Tibial artery (tissue), 4 donors: ENCODE results near the gene AACS.

ENCODE experiments used
- DNase-seq, 2 donors: peaks; one replicate each; pipeline ENCODE4 v3.0.0-alpha.2; 2019
- H3K27ac ChIP-seq, 2 donors: fragments of 200-600 bp; sonication (generic) in 1 of 2; 1 replicate in 1 of 2; 2 replicates in 1 of 2; pipeline ENCODE4 v1.5.1; 2018 to 2019; ENCODE audit warnings: mild to moderate bottlenecking in 1 of 2
- H3K27me3 ChIP-seq, 2 donors: fragments of 200-600 bp; sonication (generic) in 1 of 2; one replicate each; pipeline versions ENCODE4 v1.5.1 to v1.6.0; 2016 to 2019
- H3K36me3 ChIP-seq, 3 donors: fragments of 200-600 bp; sonication (generic) in 2 of 3; one replicate each; pipeline ENCODE4 v1.5.1; 2016 to 2019; ENCODE audit warnings: mild to moderate bottlenecking in 2 of 3
- H3K4me1 ChIP-seq, 4 donors: fragments of 200-600 bp; sonication (generic) in 2 of 4; 1 replicate in 3 of 4; 2 replicates in 1 of 4; pipeline ENCODE4 v1.5.1; 2016 to 2019
- H3K4me3 ChIP-seq, 2 donors: fragments of 200-600 bp; sonication (generic) in 1 of 2; 1 replicate in 1 of 2; 2 replicates in 1 of 2; pipeline ENCODE4 v1.5.1; 2018 to 2019; ENCODE audit warnings: mild to moderate bottlenecking in 2 of 2
- H3K9me3 ChIP-seq, 3 donors: fragments of 200-600 bp; sonication (generic) in 1 of 3; one replicate each; pipeline ENCODE4 v1.5.1; 2016 to 2019
- intact Hi-C: fragments of 100-400 bp; cut with DNase I; formaldehyde crosslinking; loops from one replicate; pipeline ENCODE4 v1.15.0; 2023; ENCODE audit warnings: low total_unique reads
- TF ChIP-seq, protein P1 (sequence below), 2 experiments: fragments of 200-600 bp in 1 of 2; fragments of 450-650 bp in 1 of 2; IDR thresholded peaks; one replicate each; pipeline ENCODE4 v1.5.1; 2017 to 2019; ENCODE audit warnings: antibody characterized with exemption in 2 of 2, mild to moderate bottlenecking in 1 of 2, moderate library complexity in 1 of 2

AACS gene

DNA sequence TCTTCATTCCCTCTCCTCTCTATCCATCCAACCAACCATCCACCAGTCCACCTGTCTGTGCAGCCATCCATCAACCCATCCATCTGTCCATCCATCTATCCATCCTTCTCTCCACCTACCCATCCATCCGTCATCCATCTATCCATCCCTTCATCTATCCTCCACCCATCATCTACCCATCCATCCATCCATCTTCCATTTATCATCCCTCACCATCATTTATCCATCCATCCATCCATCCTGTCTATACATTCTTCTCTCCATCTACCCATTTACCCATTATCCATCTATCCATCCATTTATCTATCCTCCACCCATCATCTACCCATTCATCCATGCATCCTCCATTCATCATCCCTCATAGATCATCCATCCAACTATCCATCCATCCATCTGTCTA lies 24.4 kb downstream of the AACS start:
- Histone ChIP-seq H3K4me1 (no peaks in the 10 kb centered on the region), H3K36me3 (peaks cover 18 to 94% (median 61%) of the 10 kb centered on the region in 3 donors), H3K9me3 (no peaks in the 10 kb centered on the region), H3K27ac (no peak overlapping the region), H3K27me3 (no peaks in the 10 kb centered on the region), H3K4me3 (no peak overlapping the region)
- TF ChIP-seq, protein P1, sequence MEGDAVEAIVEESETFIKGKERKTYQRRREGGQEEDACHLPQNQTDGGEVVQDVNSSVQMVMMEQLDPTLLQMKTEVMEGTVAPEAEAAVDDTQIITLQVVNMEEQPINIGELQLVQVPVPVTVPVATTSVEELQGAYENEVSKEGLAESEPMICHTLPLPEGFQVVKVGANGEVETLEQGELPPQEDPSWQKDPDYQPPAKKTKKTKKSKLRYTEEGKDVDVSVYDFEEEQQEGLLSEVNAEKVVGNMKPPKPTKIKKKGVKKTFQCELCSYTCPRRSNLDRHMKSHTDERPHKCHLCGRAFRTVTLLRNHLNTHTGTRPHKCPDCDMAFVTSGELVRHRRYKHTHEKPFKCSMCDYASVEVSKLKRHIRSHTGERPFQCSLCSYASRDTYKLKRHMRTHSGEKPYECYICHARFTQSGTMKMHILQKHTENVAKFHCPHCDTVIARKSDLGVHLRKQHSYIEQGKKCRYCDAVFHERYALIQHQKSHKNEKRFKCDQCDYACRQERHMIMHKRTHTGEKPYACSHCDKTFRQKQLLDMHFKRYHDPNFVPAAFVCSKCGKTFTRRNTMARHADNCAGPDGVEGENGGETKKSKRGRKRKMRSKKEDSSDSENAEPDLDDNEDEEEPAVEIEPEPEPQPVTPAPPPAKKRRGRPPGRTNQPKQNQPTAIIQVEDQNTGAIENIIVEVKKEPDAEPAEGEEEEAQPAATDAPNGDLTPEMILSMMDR (IDR thresholded peaks at IDR 0.05): no peak
- DNase-seq: no peak
- intact Hi-C loops: no loop called here

DNA sequence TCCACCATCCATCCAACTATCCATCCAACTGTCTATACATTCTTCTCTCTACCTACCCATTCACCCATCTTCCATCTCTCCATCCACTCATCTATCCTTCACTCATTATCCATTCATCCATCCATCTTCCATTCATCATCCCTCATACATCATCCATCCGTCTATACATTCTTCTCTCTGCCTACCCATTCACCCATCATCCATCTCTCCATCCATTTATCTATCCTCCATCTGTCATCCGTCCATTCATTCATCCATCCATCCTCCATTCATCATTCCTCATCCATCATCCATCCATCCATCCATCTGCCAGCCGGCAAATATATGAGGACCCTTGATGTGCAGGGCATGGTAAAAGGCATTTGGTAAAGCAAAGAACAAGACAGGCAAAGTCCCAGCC lies 25.2 kb downstream of the AACS start:
- Histone ChIP-seq H3K9me3 (no peaks in the 10 kb centered on the region), H3K27ac (no peak overlapping the region), H3K4me3 (no peak overlapping the region), H3K4me1 (no peaks in the 10 kb centered on the region), H3K36me3 (peaks cover 15 to 94% (median 57%) of the 10 kb centered on the region in 3 donors), H3K27me3 (no peaks in the 10 kb centered on the region)
- TF ChIP-seq, protein P1 (IDR thresholded peaks at IDR 0.05): no peak
- no peak for DNase-seq
- intact Hi-C loops: no loop called here

DNA sequence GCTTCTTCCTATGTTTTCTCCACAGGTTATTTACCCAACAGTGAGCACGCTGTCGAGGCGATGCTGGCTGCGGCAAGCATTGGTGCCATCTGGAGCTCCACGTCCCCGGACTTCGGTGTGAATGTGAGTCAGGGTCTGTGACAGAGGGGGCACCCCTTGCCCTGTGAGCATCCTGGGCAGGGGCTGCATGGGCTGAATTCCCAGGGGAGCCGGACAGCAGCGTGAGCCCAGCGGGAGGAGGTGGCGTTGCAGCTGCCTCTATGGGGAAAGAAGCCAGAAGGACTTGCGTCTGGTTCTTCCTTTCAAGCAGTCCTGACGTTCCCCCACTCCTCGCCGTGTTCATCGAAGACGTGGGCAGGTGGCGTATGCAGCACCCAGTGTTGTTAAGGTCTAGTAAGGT lies 26.2 kb downstream of the AACS start:
- Histone ChIP-seq H3K27me3 (no peaks in the 10 kb centered on the region), H3K27ac (no peak overlapping the region), H3K9me3 (no peaks in the 10 kb centered on the region), H3K36me3 (peaks cover 15 to 96% (median 50%) of the 10 kb centered on the region in 3 donors), H3K4me3 (no peak overlapping the region), H3K4me1 (no peaks in the 10 kb centered on the region)
- TF ChIP-seq, protein P1 (IDR thresholded peaks at IDR 0.05): no peak
- DNase-seq: no peak
- intact Hi-C loops: no loop called here

DNA sequence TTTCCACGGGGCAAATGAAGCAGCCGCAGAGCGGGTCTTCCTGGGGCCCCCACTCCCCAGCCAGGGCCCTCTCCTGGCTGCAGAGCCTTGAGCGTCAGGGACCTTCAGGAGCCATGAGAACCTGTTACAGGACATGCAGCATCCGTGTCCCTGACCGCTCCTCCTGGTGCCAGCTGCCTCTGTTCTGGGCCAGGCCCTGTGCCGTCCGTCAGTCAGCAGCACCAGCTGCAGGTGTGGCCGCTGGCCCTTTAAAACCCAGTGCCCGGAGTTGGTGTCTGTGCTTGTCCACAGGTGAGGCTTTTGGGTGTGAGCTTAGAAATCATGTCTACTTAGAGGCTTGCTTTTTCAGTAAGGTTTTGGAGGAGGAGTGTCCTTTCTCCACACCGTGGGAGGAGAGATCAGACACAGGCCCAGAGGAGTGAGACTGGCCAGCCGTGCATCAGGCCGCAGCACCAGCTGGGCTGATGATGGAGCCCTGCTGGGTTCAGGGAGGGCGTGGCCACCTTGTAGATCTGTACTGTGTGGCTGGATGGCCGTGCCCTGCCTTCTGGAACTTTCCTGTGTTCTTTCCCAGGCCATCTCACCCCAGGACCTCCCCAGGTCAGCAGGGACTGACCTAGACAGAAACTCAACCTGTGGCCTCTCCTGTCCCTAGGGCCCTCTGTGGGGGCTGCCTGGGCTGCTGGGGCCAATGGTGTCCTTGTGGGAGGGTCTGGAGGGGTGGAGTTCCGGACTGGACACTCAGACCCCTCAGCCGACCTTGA lies 27.1 kb downstream of the AACS start:
- Histone ChIP-seq H3K27me3 (no peaks in the 10 kb centered on the region), H3K4me1 (no peaks in the 10 kb centered on the region), H3K27ac (no peak overlapping the region), H3K9me3 (no peaks in the 10 kb centered on the region), H3K36me3 (peaks cover 15 to 87% (median 41%) of the 10 kb centered on the region in 3 donors), H3K4me3 (no peak overlapping the region)
- no peak for DNase-seq
- TF ChIP-seq, protein P1 (IDR thresholded peaks at IDR 0.05): no peak
- intact Hi-C loops: no loop called here

DNA sequence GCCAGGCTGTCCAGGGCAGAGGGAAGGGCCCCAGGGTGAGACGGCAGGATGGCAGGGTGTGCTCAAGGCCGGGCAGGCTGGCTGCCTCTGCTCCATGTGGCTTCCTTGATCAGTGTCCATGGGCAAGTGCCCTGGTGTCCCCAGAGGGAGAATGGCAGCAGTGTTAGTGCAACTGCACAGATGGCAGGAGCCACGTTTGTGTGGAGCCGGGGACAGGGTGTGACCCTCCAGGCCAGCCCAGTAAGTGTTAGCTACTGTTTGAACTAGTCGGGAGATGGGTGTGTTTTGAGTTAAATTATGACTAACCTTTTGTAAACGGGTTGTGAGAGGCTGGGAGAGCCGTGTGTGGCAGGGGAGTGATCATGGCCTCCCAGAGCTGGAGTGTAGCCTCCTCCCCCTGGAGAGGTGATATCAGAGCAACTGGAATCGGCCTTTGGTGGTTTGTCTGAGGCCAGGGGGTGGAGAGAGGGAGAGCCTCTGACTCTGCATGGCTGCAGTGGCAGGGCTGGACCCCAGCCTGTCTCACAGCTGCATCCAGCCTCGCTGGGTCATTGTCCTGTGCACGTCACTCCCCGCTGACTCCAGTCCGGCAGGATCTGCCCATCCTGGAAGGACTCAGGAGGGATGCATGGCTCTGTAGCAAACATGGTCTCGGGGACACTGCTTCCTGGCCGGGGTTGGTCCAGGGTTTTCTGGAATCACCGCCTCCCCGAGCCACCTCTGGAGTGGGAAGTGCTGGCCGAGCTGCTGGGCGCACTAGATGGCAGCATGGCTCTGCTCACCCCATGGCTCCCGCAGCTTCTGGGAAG lies 27.8 kb downstream of the AACS start:
- H3K4me1 ChIP-seq: no peaks in the 10 kb centered on the region
- intact Hi-C loops: no loop called here
- no peak for DNase-seq

More for the DNA sequence above, 27.8 kb downstream of the AACS start:
- no peak overlapping the region for H3K27ac ChIP-seq
- H3K4me3 ChIP-seq: no peak overlapping the region
- TF ChIP-seq, protein P1 (IDR thresholded peaks at IDR 0.05): no peak
- no peaks in the 10 kb centered on the region for H3K27me3 ChIP-seq
- peaks cover 15 to 79% (median 39%) of the 10 kb centered on the region in 3 donors for H3K36me3 ChIP-seq
- H3K9me3 ChIP-seq: no peaks in the 10 kb centered on the region
